ENCODE results near the gene GNG2. TPM values are rescaled to one million over a fixed set of nuclear protein-coding genes. Genes with fewer than 3 reads are reported as not detected.
"Not testable (repeated sequence)": the region's sequence is repeated elsewhere in the genome, so short reads cannot be mapped to it uniquely, and the experiment has no call there.

The GNG2 gene
- total RNA-seq, 2 donors from 2014 or later, result 14.5 to 29.5 TPM

- intact Hi-C loops (cut with DNase I), result no loop called here
- DNase-seq (ENCODE audit: low spot score), result no peak
These were observed 20.6 kb downstream of the GNG2 start for GRCh38 chr14:51880835-51881580.

GRCh38 chr14:51881636-51882035 is 21.2 kb downstream of the GNG2 start:
- intact Hi-C loops (cut with DNase I), result no loop called here
- no peak for DNase-seq (ENCODE audit: low spot score)

- intact Hi-C loops (cut with DNase I), result no loop called here
- DNase-seq (ENCODE audit: low spot score), result no peak
These were observed 22.8 kb downstream of the GNG2 start for GRCh38 chr14:51883232-51883631.

- DNase-seq (ENCODE audit: low spot score), result no peak
- intact Hi-C loops (cut with DNase I), result no loop called here
These were observed 23.9 kb downstream of the GNG2 start for GRCh38 chr14:51884086-51884927.

- DNase-seq (ENCODE audit: low spot score), result no peak
These were observed 29.4 kb downstream of the GNG2 start for GRCh38 chr14:51889851-51890250.

GRCh38 chr14:51894250-51894649 is 33.8 kb downstream of the GNG2 start:
- intact Hi-C loops (cut with DNase I), result no loop called here
- no peak for DNase-seq (ENCODE audit: low spot score)

More at GRCh38 chr14:51889851-51890250, 29.4 kb downstream of the GNG2 start:
- intact Hi-C loops (cut with DNase I), result no loop called here

- intact Hi-C loops (cut with DNase I), result no loop called here
- no peak for DNase-seq (ENCODE audit: low spot score)
These were observed 35.0 kb downstream of the GNG2 start for GRCh38 chr14:51895375-51895774.

- intact Hi-C loops (cut with DNase I), result no loop called here
- DNase-seq (ENCODE audit: low spot score), result no peak
These were observed 37.5 kb downstream of the GNG2 start for GRCh38 chr14:51897791-51898355.

- DNase-seq (ENCODE audit: low spot score), result no peak
These were observed 41.1 kb downstream of the GNG2 start for GRCh38 chr14:51901475-51902024.

GRCh38 chr14:51905656-51906121 is 45.3 kb downstream of the GNG2 start:
- DNase-seq (ENCODE audit: low spot score); intact Hi-C loops (cut with DNase I): not testable (repeated sequence)

More at GRCh38 chr14:51901475-51902024, 41.1 kb downstream of the GNG2 start:
- intact Hi-C loops (cut with DNase I), result no loop called here

GRCh38 chr14:51908086-51908485 is 47.7 kb downstream of the GNG2 start:
- DNase-seq (ENCODE audit: low spot score), result no peak
- intact Hi-C loops (cut with DNase I), result no loop called here

- no peak for DNase-seq (ENCODE audit: low spot score)
- intact Hi-C loops (cut with DNase I), result no loop called here
These were observed 51.8 kb downstream of the GNG2 start for GRCh38 chr14:51912112-51912786.

- DNase-seq (ENCODE audit: low spot score), result no peak
- intact Hi-C loops (cut with DNase I), result no loop called here
These were observed 53.9 kb downstream of the GNG2 start for GRCh38 chr14:51914310-51914709.

GRCh38 chr14:51917193-51917592 is 56.8 kb downstream of the GNG2 start:
- no peak for DNase-seq (ENCODE audit: low spot score)
- intact Hi-C loops (cut with DNase I), result no loop called here

- intact Hi-C loops (cut with DNase I), result no loop called here
- no peak for DNase-seq (ENCODE audit: low spot score)
These were observed 60.6 kb downstream of the GNG2 start for GRCh38 chr14:51921026-51921425.

- intact Hi-C loops (cut with DNase I), result no loop called here
- no peak for DNase-seq (ENCODE audit: low spot score)
These were observed 62.2 kb downstream of the GNG2 start for GRCh38 chr14:51922624-51923023.

GRCh38 chr14:51924600-51924999 is 64.2 kb downstream of the GNG2 start:
- DNase-seq (ENCODE audit: low spot score), result no peak
- intact Hi-C loops (cut with DNase I), result no loop called here

- no peak for DNase-seq (ENCODE audit: low spot score)
- intact Hi-C loops (cut with DNase I), result no loop called here
These were observed 65.6 kb downstream of the GNG2 start for GRCh38 chr14:51925980-51926379.

- intact Hi-C loops (cut with DNase I), result no loop called here
- no peak for DNase-seq (ENCODE audit: low spot score)
These were observed 66.0 kb downstream of the GNG2 start for GRCh38 chr14:51926449-51926848.
